Measurements from ENCODE around the gene PKD1L1.

PKD1L1 gene

DNA sequence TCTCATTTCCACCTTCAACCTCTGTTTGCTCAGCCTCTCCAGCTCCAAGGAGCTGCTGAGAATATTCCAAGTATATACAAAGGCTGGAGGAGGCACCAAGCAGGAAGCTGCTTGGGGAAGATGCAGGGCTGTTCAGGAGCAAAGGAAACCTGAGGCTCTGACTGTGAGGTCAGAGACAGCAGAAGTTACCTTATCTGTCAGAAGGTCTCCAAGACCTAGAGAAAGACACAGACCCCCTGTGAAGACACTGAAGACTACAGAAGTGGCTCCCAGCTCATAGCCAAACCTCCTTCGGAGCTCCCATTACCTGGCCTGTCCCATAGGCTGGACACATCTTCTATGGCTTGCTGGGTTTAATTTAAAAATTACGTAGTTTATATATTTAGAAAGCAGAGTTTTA lies 53.2 kb downstream of the PKD1L1 start:
- Histone ChIP-seq H3K27me3 (ENCODE audit: control insufficient read depth, insufficient read depth, low read length) (no peaks in the 10 kb centered on the region), H3K9ac (ENCODE audit: low read length) (no peak overlapping the region), H3K36me3 (ENCODE audit: control insufficient read depth, insufficient read depth, low read length) (no peaks in the 10 kb centered on the region), H3K4me1 (ENCODE audit: control insufficient read depth, insufficient read depth, low read length) (peaks cover 23% of the 10 kb centered on the region), H3K9me3 (ENCODE audit: control insufficient read depth, insufficient read depth, low read depth, low read length) (no peaks in the 10 kb centered on the region), H3K27ac (ENCODE audit: low read depth, low read length) (no peak overlapping the region), H3K4me3 (ENCODE audit: low read depth, low read length) (no peak overlapping the region)

DNA sequence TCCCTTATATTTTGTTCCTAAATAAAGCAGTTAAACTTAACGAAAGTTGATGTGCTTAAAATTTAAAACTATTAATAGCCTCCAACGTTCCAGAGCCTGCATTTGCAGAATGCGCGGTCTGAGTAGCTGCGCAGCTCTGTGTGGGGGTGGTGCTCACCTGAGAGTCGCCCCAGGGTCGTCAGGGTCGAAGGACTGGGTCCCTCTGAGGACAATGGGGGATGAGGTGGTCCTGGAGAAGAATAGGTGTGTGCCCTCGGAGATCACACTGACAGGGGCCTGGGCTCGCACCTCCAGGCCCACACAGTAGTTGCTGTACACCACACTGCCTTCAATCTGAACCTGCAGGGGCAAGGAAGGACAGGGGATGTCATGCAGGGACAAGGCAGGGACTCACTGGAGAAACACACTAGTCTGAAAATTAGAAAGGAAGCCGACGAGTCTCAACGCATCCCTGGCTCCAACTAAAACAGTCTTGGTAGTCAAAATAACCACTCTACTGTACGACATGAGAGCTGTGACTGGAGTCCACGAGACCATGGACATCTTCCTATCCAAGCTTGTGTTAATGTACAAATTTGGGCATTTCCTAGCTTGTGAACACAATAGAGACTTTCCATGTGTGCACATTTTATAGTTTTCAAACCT lies 54.4 kb downstream of the PKD1L1 start:
- no peak overlapping the region for H3K9ac ChIP-seq (ENCODE audit: low read length)

DNA sequence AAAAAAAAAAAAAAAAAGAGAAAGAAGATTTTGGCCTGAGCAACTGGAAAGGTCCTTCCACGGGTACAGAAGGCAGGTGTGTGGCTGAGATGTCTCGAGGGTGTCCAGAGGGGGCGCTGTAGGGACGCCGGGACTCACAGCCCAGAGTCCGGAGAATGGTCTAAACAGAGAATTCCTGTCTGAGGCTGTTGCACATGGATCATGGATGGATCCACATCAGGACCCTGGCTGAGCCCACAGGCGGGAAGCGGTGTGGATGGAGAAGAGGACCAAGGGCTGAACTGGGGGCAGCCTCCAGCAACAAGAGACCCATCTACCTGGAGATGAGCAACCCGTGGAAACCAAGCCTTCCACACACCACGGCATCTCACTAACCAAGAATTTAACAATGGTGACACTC lies 55.0 kb downstream of the PKD1L1 start:
- peaks cover 23% of the 10 kb centered on the region for H3K4me1 ChIP-seq (ENCODE audit: control insufficient read depth, insufficient read depth, low read length)
- H3K9me3 ChIP-seq (ENCODE audit: control insufficient read depth, insufficient read depth, low read depth, low read length): no peaks in the 10 kb centered on the region
- H3K36me3 ChIP-seq (ENCODE audit: control insufficient read depth, insufficient read depth, low read length): no peaks in the 10 kb centered on the region
- H3K9ac ChIP-seq (ENCODE audit: low read length): no peak overlapping the region
- no peak overlapping the region for H3K4me3 ChIP-seq (ENCODE audit: low read depth, low read length)
- no peaks in the 10 kb centered on the region for H3K27me3 ChIP-seq (ENCODE audit: control insufficient read depth, insufficient read depth, low read length)
- H3K27ac ChIP-seq (ENCODE audit: low read depth, low read length): no peak overlapping the region

More for the DNA sequence above, 54.4 kb downstream of the PKD1L1 start:
- Histone ChIP-seq H3K27ac (ENCODE audit: low read depth, low read length) (no peak overlapping the region), H3K27me3 (ENCODE audit: control insufficient read depth, insufficient read depth, low read length) (no peaks in the 10 kb centered on the region), H3K4me1 (ENCODE audit: control insufficient read depth, insufficient read depth, low read length) (peaks cover 23% of the 10 kb centered on the region), H3K36me3 (ENCODE audit: control insufficient read depth, insufficient read depth, low read length) (no peaks in the 10 kb centered on the region), H3K9me3 (ENCODE audit: control insufficient read depth, insufficient read depth, low read depth, low read length) (no peaks in the 10 kb centered on the region), H3K4me3 (ENCODE audit: low read depth, low read length) (no peak overlapping the region)

DNA sequence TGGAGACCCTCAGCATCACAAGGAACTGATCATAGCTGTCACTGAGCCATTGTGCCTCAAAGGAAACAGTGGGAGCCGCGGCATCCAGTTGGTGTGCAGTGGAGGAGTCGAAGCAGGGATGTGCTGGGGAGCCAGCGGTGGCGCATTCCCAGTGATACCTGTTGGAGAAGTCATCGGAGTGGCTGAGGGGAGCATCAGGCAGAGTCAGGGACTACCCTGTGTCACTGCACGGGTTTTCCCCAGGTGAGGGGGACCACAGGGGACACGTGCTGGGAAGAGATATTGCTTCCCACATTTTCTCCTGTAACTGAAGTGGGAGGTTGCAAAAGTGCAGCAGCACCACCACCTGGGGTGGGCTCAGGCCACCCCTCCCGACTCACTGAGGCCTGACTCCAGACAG lies 57.7 kb downstream of the PKD1L1 start:
- Histone ChIP-seq H3K4me1 (ENCODE audit: control insufficient read depth, insufficient read depth, low read length) (peaks cover 6% of the 10 kb centered on the region; the same call in 1 of the 2 replicates), H3K27ac (ENCODE audit: low read depth, low read length) (no peak overlapping the region), H3K27me3 (ENCODE audit: control insufficient read depth, insufficient read depth, low read length) (no peaks in the 10 kb centered on the region), H3K36me3 (ENCODE audit: control insufficient read depth, insufficient read depth, low read length) (no peaks in the 10 kb centered on the region), H3K4me3 (ENCODE audit: low read depth, low read length) (no peak overlapping the region), H3K9me3 (ENCODE audit: control insufficient read depth, insufficient read depth, low read depth, low read length) (no peaks in the 10 kb centered on the region), H3K9ac (ENCODE audit: low read length) (no peak overlapping the region)

DNA sequence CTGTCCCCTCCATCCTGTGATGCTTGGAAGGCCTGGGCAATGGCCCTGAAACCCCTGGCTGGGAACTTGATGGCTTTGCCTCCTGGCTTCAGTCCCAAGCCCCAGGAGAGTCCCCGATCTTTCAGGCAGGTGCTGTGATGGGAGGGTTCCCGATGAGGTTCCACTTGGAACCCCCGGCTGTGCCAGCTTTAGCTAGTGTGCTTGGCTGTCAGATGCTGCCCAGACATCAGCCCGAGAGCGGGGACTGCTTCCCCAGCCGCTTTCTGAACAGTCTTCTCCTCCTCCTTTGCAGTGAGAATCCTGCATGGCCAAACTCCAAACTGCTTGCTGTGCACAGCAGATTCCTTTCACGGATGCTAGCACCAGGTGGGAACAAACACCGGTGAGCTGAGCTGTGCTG lies 58.1 kb downstream of the PKD1L1 start:
- no peak overlapping the region for H3K9ac ChIP-seq (ENCODE audit: low read length)
- H3K9me3 ChIP-seq (ENCODE audit: control insufficient read depth, insufficient read depth, low read depth, low read length): no peaks in the 10 kb centered on the region
- no peak overlapping the region for H3K4me3 ChIP-seq (ENCODE audit: low read depth, low read length)
- H3K4me1 ChIP-seq (ENCODE audit: control insufficient read depth, insufficient read depth, low read length): peaks cover 4% of the 10 kb centered on the region; the same call in 1 of the 2 replicates
- no peaks in the 10 kb centered on the region for H3K36me3 ChIP-seq (ENCODE audit: control insufficient read depth, insufficient read depth, low read length)
- no peak overlapping the region for H3K27ac ChIP-seq (ENCODE audit: low read depth, low read length)
- no peaks in the 10 kb centered on the region for H3K27me3 ChIP-seq (ENCODE audit: control insufficient read depth, insufficient read depth, low read length)

DNA sequence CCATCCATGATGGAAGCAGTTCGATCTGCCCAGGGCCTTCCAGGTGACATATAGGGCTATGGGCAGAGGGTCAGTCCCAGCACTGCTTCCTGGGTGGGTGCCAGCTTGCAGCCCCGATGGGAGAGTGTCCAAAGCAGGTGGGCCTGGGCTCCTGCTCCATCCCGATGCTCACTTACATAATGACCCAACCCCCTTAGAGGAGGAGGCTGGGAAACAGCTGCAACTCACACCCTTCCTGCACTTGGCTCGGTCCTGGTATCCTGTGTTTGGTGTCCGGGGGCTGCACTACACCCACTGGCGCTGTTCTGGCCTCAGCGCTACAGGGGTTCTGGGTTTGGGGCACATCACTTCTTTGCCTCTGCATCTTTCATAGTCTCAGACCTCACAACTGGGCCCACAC lies 58.5 kb downstream of the PKD1L1 start:
- Histone ChIP-seq H3K27ac (ENCODE audit: low read depth, low read length) (no peak overlapping the region), H3K4me3 (ENCODE audit: low read depth, low read length) (no peak overlapping the region), H3K9ac (ENCODE audit: low read length) (no peak overlapping the region), H3K27me3 (ENCODE audit: control insufficient read depth, insufficient read depth, low read length) (no peaks in the 10 kb centered on the region), H3K4me1 (ENCODE audit: control insufficient read depth, insufficient read depth, low read length) (0 out of 2 replicates have a peak, but pooled peaks cover under 1% of the 10 kb centered on the region), H3K36me3 (ENCODE audit: control insufficient read depth, insufficient read depth, low read length) (no peaks in the 10 kb centered on the region), H3K9me3 (ENCODE audit: control insufficient read depth, insufficient read depth, low read depth, low read length) (no peaks in the 10 kb centered on the region)

DNA sequence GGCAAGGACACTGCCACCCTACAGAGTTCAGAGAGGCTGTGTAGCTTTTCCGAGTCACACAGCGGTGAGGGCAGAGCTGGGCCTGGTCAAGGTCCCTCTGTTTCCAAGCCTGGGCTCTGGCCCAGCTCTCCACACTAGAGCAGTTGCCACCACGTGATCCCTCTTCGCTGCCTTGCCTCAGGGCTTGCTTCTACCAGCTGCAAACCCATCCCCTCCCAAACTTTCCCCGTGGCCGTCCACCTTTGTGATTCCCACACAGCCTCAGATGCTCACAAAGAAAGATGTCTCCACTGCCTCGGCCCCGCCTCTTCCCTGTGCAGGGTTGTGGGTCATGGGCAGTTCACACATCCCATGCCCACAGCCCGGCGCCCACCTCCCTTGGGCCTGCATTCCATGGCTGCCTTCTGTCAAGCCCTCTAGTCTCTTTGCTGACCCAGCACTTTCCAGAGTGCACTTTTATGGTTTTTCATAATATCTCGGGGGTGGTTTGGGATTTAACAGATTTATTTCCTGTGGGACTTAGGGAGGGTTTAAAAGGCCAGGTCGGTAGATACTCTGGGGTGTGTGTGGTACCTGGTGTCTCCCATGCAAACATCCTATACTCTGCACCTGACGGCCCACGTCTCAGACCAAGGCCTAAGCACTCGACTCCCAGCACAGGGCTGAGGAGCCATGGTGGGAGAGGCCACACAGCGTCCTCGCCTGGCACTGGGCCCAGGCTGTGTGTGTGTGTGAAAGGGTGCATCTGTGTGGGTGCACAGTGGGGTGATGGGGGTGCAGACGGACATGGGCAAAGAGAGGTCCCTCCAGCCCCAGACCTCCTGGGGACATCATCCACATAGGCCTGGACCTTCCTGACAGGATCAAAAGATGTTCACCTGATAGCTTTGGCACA lies 59.6 kb downstream of the PKD1L1 start:
- H3K4me3 ChIP-seq (ENCODE audit: low read depth, low read length): no peak overlapping the region
- no peak overlapping the region for H3K9ac ChIP-seq (ENCODE audit: low read length)
- H3K27me3 ChIP-seq (ENCODE audit: control insufficient read depth, insufficient read depth, low read length): no peaks in the 10 kb centered on the region
- no peaks in the 10 kb centered on the region for H3K9me3 ChIP-seq (ENCODE audit: control insufficient read depth, insufficient read depth, low read depth, low read length)
- H3K4me1 ChIP-seq (ENCODE audit: control insufficient read depth, insufficient read depth, low read length): no peaks in the 10 kb centered on the region
- H3K36me3 ChIP-seq (ENCODE audit: control insufficient read depth, insufficient read depth, low read length): no peaks in the 10 kb centered on the region
- no peak overlapping the region for H3K27ac ChIP-seq (ENCODE audit: low read depth, low read length)

DNA sequence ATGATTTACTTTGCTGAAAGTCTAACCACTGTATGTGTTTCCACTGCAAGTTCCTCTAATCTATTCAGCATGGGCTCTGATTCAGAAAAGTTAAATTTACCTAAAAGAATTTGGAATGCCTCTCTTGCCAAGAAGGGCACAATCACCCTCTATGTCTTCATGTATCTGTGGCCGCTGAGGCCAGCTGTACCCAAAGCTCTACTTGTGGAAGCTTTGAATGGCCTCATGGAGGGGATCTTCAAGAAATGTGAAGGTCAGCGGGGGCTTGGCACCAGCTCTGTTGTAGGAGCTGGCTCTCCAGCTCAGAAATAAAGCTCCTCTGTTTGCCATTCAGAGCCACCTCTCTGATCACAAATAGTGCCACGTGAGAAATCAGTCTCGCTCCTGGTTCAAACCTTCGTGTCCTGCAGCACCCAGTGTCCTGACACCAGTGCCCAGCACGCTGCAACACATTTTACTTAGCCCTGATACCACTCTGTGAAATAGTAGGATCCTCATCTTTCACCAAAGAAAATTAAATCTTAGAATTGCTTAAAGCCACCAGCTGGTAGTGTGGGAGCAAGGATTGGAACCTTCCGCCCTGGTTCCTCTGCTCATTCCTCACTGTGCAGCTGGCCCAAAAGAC lies 61.1 kb downstream of the PKD1L1 start:
- Histone ChIP-seq H3K27me3 (ENCODE audit: control insufficient read depth, insufficient read depth, low read length) (no peaks in the 10 kb centered on the region), H3K36me3 (ENCODE audit: control insufficient read depth, insufficient read depth, low read length) (no peaks in the 10 kb centered on the region), H3K9me3 (ENCODE audit: control insufficient read depth, insufficient read depth, low read depth, low read length) (no peaks in the 10 kb centered on the region), H3K4me1 (ENCODE audit: control insufficient read depth, insufficient read depth, low read length) (no peaks in the 10 kb centered on the region), H3K9ac (ENCODE audit: low read length) (no peak overlapping the region), H3K27ac (ENCODE audit: low read depth, low read length) (no peak overlapping the region), H3K4me3 (ENCODE audit: low read depth, low read length) (no peak overlapping the region)

DNA sequence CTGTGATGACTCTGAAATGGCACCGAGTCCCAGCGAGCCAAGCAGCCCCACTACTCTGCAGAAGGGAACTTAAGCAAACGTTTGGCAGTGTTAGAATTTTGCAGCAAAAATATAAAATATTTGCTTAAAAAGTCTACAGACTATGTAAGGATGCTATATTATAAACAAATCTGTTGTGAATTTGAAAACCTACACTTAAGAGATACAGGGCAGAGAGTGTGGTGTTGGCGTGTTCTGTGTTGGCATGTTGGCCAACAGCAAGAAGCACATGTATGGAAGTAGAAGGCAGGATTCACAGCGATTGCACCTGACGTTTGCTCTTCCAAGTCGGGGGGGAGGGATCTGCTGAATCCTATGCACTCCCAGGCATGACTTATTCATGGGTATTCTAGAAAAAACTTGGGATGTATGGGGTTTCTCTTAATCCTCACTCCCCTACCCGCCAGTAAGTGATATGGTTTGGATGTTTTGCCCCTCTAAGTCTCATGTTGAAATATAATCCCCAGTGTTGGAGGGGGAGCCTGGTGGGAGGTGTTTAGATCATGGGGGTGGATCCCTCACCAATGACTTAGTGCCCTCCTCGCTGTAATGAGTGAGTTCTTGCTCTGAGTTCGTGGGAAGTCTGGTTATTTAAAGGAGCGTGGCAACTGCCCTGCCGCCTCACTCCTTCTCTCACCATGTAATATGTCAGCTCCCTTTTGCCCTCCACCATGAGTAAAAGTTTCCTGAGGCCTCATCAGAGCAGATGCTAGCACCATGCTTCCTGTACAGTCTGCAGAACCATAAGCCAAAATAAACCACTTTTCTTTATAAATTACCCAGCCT lies 62.1 kb downstream of the PKD1L1 start:
- Histone ChIP-seq H3K9me3 (ENCODE audit: control insufficient read depth, insufficient read depth, low read depth, low read length) (no peaks in the 10 kb centered on the region), H3K4me1 (ENCODE audit: control insufficient read depth, insufficient read depth, low read length) (no peaks in the 10 kb centered on the region), H3K27ac (ENCODE audit: low read depth, low read length) (no peak overlapping the region), H3K4me3 (ENCODE audit: low read depth, low read length) (no peak overlapping the region), H3K36me3 (ENCODE audit: control insufficient read depth, insufficient read depth, low read length) (no peaks in the 10 kb centered on the region), H3K9ac (ENCODE audit: low read length) (no peak overlapping the region), H3K27me3 (ENCODE audit: control insufficient read depth, insufficient read depth, low read length) (no peaks in the 10 kb centered on the region)

DNA sequence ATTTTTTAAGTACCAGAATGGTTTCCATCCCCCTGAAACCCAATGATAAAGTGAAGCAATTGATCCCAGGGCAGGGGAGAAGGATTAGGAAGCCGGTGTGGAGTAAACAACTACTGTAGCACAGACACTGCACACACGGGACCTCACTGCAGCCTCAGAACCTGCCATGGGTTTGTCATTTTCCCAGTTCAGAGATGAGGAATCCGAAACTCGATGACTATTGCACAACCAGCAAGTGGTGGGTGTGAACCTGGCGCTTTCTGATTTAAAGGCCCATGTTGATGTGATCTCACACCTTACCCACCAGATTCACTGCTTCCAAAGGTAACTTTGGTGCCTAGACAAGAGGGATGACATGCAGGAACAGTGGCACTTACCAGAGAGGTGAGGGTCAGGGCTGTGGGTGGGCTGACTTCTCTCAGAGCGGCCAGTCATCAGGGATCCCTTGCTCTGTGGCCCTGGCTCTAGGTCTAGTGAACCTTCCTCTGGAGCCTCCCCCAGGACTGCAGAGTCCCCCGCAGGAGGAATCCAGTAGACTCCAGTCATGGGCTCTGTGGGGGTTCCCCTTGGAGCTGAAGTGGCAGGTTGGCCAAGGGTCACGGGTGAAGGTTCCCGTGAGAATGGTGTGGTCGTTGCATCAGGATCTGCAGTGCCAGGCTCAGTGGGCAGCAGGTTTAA lies 62.8 kb downstream of the PKD1L1 start:
- Histone ChIP-seq H3K36me3 (ENCODE audit: control insufficient read depth, insufficient read depth, low read length) (no peaks in the 10 kb centered on the region), H3K4me1 (ENCODE audit: control insufficient read depth, insufficient read depth, low read length) (no peaks in the 10 kb centered on the region), H3K9ac (ENCODE audit: low read length) (no peak overlapping the region), H3K27ac (ENCODE audit: low read depth, low read length) (no peak overlapping the region), H3K4me3 (ENCODE audit: low read depth, low read length) (no peak overlapping the region), H3K9me3 (ENCODE audit: control insufficient read depth, insufficient read depth, low read depth, low read length) (no peaks in the 10 kb centered on the region), H3K27me3 (ENCODE audit: control insufficient read depth, insufficient read depth, low read length) (no peaks in the 10 kb centered on the region)

Measured in HUES6 (cell line).